Uterus (tissue), 2 donors: ENCODE results near the gene SP6.

Experiments
- POLR2A ChIP-seq, 2 donors: fragments of 450-650 bp; IDR thresholded peaks; one replicate each; pipeline ENCODE4 v1.6.1; 2016; ENCODE audit warnings: antibody characterized with exemption in 2 of 2, mild to moderate bottlenecking in 1 of 2, moderate library complexity in 1 of 2
- TF ChIP-seq, protein P1 (sequence below), 4 experiments: fragments of 200-600 bp in 2 of 4; fragments of 450-650 bp in 2 of 4; sonication (generic) in 2 of 4; IDR thresholded peaks; one replicate each; pipeline ENCODE4 v1.5.1; 2016 to 2019; ENCODE audit warnings: antibody characterized with exemption in 4 of 4, mild to moderate bottlenecking in 2 of 4, moderate library complexity in 1 of 4

- TF ChIP-seq, protein P1, sequence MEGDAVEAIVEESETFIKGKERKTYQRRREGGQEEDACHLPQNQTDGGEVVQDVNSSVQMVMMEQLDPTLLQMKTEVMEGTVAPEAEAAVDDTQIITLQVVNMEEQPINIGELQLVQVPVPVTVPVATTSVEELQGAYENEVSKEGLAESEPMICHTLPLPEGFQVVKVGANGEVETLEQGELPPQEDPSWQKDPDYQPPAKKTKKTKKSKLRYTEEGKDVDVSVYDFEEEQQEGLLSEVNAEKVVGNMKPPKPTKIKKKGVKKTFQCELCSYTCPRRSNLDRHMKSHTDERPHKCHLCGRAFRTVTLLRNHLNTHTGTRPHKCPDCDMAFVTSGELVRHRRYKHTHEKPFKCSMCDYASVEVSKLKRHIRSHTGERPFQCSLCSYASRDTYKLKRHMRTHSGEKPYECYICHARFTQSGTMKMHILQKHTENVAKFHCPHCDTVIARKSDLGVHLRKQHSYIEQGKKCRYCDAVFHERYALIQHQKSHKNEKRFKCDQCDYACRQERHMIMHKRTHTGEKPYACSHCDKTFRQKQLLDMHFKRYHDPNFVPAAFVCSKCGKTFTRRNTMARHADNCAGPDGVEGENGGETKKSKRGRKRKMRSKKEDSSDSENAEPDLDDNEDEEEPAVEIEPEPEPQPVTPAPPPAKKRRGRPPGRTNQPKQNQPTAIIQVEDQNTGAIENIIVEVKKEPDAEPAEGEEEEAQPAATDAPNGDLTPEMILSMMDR (IDR thresholded peaks at IDR 0.05) = no peak
- TF ChIP-seq POLR2A (IDR thresholded peaks at IDR 0.05) = no peak
These were observed 31.3 kb upstream of the SP6 start for GRCh38 chr17:47882247-47882646.
